Dorsolateral prefrontal cortex (tissue), 118 donors: ENCODE measurements around the gene PMAIP1. TPM values are rescaled to one million over a fixed set of nuclear protein-coding genes. Genes with fewer than 3 reads are reported as not detected.

Experiments used
- total RNA-seq, 120 experiments: library from RNA; stranded (reverse); gene quantifications; one replicate each; pipeline versions ENCODE4 v1.2.3 to v1.2.4, GENCODE V29; 2022

Gene PMAIP1
- total RNA-seq, 120 experiments from 2014 or later: 0.26 to 6.2 (median 1.2) TPM; not detected in 6

Other genes with a start within 250 kb of the PMAIP1 start
- gene CCBE1, start 202.6 kb upstream of the PMAIP1 start, total RNA-seq: 1 to 10 TPM in 114 of 120 experiments, under 1 TPM in 6; 0.71 to 7.9 (median 2.8) TPM